ENCODE measurements around the gene HERC5.

The HERC5 gene

GRCh38 chr4:88523325-88524129 is 66.6 kb downstream of the HERC5 start, which contains the start of gene PYURF:
Gene PYURF (minus strand): TSS chr4:88523776. CDS start chr4:88523700, 76 bp downstream.
- DNase-seq, result peak; percentile 92

DNA sequence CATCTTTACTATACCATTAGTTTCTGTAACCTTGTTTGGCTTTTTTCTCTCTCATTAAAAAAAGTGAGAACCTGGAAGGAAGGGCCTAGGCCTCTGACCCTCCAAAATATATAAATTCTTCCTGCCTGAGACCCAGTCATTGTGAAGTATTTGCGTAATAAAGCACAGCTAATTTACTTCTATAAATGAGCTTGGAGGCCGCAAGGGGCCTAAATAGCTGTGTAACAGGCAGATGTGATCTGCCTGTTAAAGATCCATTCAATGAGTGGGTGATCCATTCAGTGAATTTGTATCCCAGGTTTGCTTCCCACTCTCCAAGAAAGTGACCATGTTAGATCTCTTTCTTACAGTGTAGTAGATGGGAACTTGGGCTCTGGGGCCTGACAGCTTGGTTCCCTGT is 67.3 kb downstream of the HERC5 start:
- DNase-seq, result peak; percentile 10

- peak; percentile 1 for DNase-seq
These were observed 69.4 kb downstream of the HERC5 start for GRCh38 chr4:88526221-88526815.

DNA sequence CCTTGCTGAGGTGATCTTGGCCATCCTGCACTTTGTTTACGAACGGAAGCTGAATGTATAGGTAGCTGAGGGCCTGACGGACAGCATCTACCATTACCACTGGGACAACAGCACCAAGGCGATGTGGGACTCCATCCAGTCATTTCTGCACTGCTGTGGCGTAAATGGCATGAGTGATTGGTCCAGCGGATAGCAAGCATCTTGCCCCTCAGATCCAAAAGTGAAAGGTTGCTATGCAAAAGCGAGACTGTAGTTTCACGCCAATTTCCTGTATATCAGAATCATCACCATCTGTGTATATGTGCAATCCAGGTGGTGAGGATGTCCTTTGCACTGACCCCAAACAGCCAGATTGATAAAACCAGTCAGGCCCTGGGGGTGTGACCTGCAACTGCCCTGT is 70.9 kb downstream of the HERC5 start:
- no peak for DNase-seq

DNA sequence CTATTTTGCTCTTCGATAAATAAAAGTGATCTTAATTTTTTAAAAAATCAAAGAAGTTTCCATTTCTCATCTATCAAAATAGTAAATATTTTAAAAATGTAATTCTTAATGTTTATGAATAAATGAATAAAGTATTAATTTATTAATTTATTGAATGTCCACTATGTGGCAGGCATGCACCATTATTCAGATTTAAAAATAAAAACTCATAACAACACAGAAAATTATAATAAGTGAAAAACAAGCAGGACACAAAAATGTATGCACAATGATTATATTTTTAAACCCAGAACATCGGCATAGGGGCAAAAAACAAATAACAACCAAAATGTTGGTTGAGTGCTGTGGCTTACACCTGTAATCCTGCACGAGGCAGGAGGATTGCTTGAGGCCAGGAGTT is 71.9 kb downstream of the HERC5 start:
- no peak for DNase-seq

- DNase-seq, result no peak
These were observed 74.6 kb downstream of the HERC5 start for GRCh38 chr4:88531549-88531948.

DNA sequence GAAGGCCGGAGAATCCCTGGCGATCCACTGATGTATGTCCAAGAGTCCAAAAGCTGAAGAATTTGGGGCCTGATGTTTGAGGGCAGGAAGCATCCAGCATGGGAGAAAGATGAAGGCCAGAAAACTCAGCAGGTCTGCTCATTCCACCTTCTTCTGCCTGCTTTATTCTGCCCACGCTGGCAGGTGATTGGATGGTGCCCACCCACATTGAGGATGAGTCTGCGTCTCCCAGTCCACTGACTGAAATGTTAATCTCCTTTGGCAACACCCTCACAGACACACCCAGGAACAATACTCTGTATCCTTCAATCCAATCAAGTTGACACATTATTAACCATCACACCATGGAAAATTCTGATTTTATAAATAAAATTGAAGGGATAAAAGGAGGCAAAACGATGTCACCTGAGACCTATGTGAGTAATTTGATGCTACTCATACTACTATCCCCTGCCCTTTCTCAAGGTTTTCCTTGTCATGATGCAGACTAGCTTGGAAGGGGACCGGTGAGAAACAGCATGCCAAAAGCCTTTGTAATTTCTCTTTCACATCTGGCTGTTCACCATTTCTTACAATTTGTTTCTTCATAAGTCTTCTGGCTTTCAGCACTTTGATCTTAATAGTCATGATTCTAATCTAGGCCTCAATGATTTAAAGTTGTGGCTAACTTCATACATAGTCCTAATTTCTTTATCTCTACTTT is 76.3 kb downstream of the HERC5 start:
- no peak for DNase-seq

DNA sequence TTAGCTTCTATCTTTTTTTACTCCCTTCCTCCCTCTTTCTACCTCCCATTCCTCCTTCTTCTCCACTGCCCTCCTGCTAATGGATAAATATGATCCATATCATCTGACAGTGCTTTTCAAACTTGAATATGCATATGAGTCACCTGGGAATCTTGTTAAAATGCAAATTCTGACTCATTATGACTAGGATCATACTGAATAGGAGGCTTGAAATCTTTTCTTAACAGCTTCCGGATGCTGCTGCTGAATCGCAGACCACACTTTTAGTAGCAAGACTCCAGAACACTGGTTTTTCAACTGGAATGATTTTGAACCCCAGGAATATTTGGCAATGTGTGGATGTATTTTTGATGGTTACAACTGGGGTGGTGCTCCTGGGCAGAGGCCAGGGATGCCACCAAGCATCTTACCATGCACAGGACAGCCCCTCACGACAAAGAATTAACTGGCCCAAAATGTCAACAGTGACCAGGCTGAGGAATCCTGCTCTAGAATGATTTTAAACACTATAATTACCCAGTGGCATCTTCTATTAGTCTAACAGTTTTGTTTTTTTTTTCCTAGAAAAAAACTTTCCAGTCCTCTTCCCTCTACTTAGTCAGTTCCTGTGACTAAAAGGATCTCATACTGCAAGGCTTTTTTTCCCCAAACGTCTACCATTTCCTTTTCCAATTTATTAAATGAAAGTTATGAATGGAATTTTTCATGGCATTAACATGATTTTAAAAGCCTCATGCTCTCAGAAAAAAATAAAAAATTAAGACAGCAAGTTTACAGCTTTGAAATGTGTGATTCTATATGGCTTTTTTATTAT is 77.2 kb downstream of the HERC5 start:
- no peak for DNase-seq

- DNase-seq, result no peak
These were observed 78.3 kb downstream of the HERC5 start for GRCh38 chr4:88535090-88535755.

DNA sequence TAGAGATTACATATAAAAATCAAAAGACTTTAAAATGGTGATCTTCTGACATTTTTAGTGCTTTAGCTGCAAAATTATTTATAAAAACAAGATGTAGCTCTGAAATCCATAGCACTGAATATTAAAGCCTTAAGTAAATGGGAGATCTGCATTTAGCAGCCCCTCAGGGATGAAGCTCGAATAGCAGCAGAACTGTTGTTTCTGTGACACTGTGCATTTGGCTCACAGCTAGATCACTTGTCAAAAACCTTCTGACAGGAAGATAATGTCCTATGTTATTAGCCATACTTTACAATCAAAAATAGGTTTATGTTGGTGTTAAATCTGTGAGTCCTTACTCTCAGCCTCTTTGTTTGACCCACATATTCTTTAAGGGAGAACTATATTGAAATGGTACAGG is 80.8 kb downstream of the HERC5 start:
- no peak for DNase-seq

DNA sequence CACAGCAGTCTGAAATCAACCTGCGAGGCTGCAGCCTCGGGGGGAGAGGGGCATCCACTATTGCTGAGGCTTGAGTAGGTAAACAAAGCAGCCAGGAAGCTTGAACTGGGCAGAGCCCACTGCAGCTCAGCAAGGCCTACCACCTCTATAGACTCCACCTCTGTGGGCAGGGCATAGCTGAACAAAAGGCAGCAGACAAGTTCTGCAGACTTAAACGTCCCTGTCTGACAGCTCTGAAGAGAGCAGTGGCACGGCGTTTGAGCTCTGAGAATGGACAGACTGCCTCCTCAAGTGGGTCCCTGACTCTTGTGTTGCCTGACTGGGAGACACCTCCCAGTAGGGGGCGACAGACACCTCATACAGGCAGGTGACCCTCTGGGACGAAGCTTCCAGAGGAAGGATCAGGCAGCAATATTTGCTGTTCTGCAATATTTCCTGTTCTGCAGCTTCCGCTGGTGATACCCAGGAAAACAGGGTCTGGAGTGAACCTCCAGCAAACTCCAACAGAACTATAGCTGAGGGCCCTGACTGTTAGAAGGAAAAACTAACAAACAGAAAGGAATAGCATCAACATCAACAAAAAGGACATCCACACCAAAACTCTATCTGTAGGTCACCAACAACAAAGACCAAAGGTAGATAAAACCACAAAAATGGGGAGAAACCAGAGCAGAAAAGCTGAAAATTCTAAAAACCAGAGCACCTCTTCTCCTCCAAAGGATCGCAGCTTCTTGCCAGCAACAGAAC is 82.6 kb downstream of the HERC5 start:
- DNase-seq, result peak; percentile 22

DNA sequence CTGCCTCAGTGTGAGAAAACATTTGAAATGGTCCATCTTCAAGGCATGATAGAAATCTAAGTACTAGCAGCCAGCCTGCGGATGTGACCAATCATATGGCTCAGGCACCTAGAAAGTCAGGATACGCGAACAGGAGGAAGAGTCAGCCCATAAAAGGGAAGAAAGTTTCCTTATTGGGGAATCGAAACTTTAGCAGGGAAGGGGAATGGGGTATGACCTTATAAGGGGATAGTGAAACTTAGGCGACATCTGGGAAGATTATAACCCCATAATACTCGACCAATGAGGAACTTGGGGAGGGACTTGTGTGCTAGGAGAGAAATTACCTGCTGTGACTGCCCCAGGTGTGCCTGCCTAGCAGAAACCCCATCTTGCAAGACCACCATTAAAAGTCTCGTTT is 92.9 kb downstream of the HERC5 start:
- no peak for DNase-seq
